Activated naive CD4-positive, alpha-beta T cell treated with anti-CD3 and anti-CD28 coated beads, Interleukin-2, amount 50 U/mL, for 24 hours (primary cell): ENCODE data around the gene RAB5B.
"Not testable (repeated sequence)": the region's sequence is repeated elsewhere in the genome, so short reads cannot be mapped to it uniquely, and the experiment has no call there.

Experiments
- H3K27ac Mint-ChIP-seq: one replicate; pipeline ENCODE4 v1.8.0; 2021; ENCODE audit warnings: mild to moderate bottlenecking, mixed read lengths
- H3K27me3 Mint-ChIP-seq: one replicate; pipeline ENCODE4 v1.8.0; 2021; ENCODE audit warnings: mixed read lengths
- H3K36me3 Mint-ChIP-seq: one replicate; pipeline ENCODE4 v1.8.0; 2021; ENCODE audit warnings: mixed read lengths
- H3K4me1 Mint-ChIP-seq: one replicate; pipeline ENCODE4 v1.8.0; 2021; ENCODE audit warnings: mixed read lengths
- H3K4me3 Mint-ChIP-seq: one replicate; pipeline ENCODE4 v1.8.0; 2021; ENCODE audit warnings: mild to moderate bottlenecking, mixed read lengths
- H3K9me3 Mint-ChIP-seq: one replicate; pipeline ENCODE4 v1.8.0; 2021; ENCODE audit warnings: mixed read lengths

Gene RAB5B

DNA sequence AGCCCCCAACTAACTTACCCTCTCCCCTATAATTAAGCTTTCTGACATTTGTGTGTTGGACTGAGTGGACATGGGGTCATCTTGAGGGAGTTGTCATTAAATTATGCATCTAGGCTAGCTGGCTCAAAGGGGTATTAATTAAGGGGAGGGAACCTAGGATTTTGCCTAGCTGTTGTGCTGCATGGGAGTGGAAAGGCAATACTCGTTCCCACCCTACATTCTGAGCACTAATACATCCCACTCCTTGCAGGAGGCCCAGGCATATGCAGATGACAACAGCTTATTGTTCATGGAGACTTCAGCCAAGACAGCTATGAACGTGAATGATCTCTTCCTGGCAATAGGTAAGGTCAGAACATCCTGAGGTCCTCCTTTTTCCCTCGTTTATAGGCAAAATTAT, 17.2 kb downstream of the RAB5B start:
- Mint-ChIP-seq H3K4me3 (no peak overlapping the region), H3K9me3 (no peaks in the 10 kb centered on the region), H3K27me3 (no peaks in the 10 kb centered on the region), H3K4me1 (peaks cover 2% of the 10 kb centered on the region), H3K27ac (no peak overlapping the region), H3K36me3 (peaks cover 7% of the 10 kb centered on the region)

DNA sequence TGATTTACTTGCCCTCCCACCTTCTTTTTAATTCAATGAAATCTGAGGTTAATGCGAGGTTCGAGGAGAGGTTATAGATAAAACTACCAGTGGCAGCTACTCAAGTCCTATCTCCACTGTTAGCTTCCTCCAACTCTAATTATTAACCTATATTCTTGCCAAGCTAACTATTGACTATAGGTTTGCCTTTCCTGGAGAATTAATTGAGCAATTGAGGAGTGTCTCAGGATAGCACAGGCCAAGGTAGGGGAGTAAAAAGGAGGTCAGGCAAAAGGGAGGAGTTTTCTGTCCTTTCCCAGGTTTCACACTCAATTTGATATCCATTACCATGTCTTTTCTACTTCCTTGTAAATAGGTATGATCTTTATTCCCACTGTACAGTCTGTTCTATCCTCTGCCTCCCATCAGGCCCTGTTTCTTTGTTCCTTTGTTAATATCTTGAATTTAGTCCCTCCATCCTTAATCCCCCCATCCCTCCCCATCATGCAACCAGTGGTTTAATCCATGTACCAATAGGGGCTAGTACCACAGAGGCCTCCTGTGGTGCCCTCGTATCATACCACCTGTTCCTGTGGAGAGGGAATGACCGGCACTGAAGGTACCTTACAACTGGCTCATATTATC, 19.5 kb downstream of the RAB5B start:
- H3K9me3 Mint-ChIP-seq = no peaks in the 10 kb centered on the region
- H3K27me3 Mint-ChIP-seq = peaks cover 6% of the 10 kb centered on the region
- H3K36me3 Mint-ChIP-seq = peaks cover 7% of the 10 kb centered on the region
- no peak overlapping the region for H3K4me3 Mint-ChIP-seq
- peak overlapping the region; percentile 3 for H3K27ac Mint-ChIP-seq
- H3K4me1 Mint-ChIP-seq = peaks cover 14% of the 10 kb centered on the region

DNA sequence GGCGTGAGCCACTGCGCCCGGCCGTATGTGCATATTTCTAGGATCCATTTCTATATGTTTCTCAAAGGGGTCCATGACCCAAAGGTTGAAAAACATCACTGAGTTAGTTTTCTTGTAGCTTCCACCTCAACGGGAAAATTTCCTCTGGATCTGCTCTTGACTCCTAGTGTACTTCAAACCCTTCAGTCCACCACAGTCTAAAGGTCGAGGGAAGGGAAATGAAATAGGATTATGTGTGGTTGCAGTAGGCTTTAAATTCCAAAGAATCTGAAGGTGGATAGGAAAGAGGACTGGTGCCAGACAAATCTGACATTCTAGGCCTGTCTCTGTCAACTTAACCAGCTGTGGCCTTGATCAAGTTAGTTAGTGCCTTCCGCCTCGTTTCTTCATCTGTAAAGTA, 21.5 kb downstream of the RAB5B start:
- Mint-ChIP-seq H3K36me3 (peaks cover 5% of the 10 kb centered on the region), H3K27me3 (peaks cover 6% of the 10 kb centered on the region), H3K9me3 (no peaks in the 10 kb centered on the region), H3K4me1 (peaks cover 14% of the 10 kb centered on the region), H3K4me3 (no peak overlapping the region), H3K27ac (no peak overlapping the region)

DNA sequence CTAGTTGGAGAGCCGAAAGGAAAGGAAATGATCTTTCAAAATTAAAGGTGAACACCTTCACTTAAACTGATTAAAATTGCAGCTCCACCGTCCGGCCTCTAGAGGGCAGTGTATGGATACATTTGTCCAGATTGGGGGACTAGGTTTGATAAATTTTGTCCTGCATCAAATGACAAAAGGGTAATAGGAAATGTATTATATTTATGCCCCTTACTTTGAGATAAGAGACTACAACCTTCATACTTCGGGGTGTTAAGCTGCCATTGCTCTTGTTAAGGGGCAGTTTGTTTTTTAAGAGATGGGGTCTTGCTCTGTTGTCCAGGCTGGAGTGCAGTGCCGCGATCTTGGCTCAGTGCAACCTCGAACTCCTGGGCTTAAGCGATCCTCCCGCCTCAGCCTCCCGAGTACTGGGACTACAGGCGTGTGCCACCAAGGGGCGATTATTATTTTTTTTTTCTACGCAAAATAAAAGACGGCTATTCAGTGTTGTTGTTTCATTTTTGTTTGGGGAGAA, 22.4 kb downstream of the RAB5B start:
- H3K27ac Mint-ChIP-seq = no peak overlapping the region
- H3K27me3 Mint-ChIP-seq = peaks cover 6% of the 10 kb centered on the region
- H3K4me1 Mint-ChIP-seq = peaks cover 14% of the 10 kb centered on the region
- no peaks in the 10 kb centered on the region for H3K9me3 Mint-ChIP-seq
- peaks cover 2% of the 10 kb centered on the region for H3K36me3 Mint-ChIP-seq
- H3K4me3 Mint-ChIP-seq = peak overlapping the region; percentile 39

DNA sequence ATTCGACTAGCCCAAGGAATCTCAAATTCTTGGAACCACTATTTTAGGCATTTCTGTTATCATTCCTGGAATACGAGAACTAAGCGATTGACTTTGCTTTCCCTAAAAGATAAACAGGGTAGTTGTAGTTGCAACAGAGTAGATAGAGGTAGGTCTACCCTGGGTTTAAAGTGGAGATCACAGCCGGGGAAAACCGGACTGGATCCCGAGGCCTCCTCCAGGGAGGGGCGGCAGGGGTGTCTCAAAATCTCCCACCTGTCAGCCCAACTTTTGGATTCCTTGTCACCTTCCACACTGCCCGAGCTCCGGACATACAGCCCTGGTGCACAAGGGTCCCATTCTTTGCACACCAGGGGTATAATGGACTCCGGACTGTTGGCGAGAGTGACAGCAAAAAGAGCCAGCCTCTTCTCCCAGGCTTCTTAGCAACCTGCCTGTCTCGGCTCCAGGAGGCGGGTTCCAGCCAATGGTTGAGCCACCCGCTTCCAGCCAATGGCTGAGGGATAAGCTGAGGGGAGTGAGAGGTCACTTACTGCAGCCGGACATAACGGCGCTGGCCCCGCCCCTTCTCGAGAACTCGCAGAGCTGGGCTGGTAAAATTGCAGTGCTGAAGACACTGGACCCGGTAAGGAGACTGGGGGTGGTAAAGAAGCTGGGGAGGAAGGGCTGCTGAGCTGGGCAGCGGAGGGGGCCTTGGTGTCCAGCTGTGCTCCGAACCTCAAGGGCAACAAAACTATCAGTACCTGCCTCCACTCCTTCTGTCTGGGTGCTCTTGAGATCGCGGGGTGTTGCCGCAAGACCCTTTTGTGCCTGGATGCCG, 23.0 kb downstream of the RAB5B start, which contains the start of gene SUOX:
Gene SUOX, plus strand, starts transcription at position 562 of the 820 bp plus-strand sequence. CDS start 4,946 bp downstream, outside the sequence.
- peaks cover 6% of the 10 kb centered on the region for H3K27me3 Mint-ChIP-seq
- H3K9me3 Mint-ChIP-seq = no peaks in the 10 kb centered on the region
- H3K4me1 Mint-ChIP-seq = peaks cover 14% of the 10 kb centered on the region
- H3K27ac Mint-ChIP-seq = no peak within 1 kb of the TSS
- peak within 1 kb of the TSS; percentile 62 for H3K4me3 Mint-ChIP-seq
- peaks cover under 1% of the 10 kb centered on the region for H3K36me3 Mint-ChIP-seq

DNA sequence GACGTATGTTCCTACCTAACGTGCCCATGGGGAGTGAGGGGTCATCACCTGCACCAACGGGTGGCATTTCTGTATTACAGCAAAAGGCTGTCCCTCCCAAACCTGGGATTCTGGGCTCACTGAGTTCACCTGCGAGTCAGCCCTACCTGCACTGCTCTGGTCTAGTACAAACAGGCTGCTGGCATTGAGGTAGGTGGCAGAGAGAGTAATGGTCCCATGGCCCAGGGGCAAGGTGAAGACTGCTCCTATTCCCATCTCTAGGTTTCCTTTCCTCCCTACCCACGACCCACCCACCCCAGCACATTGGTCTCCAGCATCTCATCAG, 23.6 kb downstream of the RAB5B start:
- Mint-ChIP-seq H3K4me1 (peaks cover 14% of the 10 kb centered on the region), H3K9me3 (no peaks in the 10 kb centered on the region), H3K27ac (no peak overlapping the region), H3K27me3 (peaks cover 6% of the 10 kb centered on the region), H3K4me3 (peak overlapping the region; percentile 62), H3K36me3 (no peaks in the 10 kb centered on the region)

DNA sequence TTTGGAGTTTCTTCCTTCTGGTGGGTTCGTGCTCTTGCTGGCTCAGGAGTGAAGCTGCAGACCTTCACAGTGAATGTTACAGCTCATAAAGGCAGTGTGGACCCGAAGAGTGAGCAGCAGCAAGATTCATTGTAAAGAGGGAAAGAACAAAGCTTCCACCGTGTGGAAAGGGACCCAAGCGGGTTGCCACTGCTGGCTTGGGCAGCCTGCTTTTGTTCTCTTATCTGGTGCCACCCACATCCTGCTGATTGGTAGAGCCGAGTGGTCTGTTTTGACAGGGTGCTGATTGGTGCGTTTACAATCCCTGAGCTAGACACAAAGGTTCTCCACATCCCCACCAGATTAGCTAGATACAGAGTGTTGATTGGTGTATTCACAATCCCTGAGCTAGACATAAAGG, 25.6 kb downstream of the RAB5B start:
- H3K36me3 Mint-ChIP-seq, H3K4me3 Mint-ChIP-seq, H3K9me3 Mint-ChIP-seq, H3K27me3 Mint-ChIP-seq, H3K27ac Mint-ChIP-seq: not testable (repeated sequence)
- peaks cover 14% of the 10 kb centered on the region for H3K4me1 Mint-ChIP-seq

DNA sequence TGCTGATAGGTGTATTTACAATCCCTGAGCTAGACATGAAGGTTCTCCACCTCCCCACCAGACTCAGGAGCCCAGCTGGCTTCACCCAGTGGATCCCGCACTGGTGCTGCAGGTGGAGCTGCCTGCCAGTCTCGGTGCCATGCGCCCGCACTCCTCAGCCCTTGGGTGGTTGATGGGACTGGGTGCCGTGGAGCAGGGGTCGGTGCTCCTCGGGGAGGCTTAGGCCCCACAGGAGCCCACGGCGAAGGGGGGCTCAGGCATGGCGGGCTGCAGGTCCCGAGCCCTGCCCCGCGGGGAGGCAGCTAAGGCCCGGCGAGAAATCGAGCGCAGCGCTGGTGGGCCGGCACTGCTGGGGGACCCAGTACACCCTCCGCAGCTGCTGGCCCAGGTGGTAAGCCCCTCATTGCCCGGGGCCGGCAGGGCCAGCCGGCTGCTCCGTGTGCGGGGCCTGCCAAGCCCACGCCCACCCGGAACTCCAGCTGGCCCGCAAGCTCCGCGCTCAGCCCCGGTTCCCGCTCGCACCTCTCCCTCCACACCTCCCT, 26.2 kb downstream of the RAB5B start:
- peaks cover 14% of the 10 kb centered on the region for H3K4me1 Mint-ChIP-seq
- H3K36me3 Mint-ChIP-seq, H3K27me3 Mint-ChIP-seq, H3K27ac Mint-ChIP-seq, H3K9me3 Mint-ChIP-seq, H3K4me3 Mint-ChIP-seq: not testable (repeated sequence)

DNA sequence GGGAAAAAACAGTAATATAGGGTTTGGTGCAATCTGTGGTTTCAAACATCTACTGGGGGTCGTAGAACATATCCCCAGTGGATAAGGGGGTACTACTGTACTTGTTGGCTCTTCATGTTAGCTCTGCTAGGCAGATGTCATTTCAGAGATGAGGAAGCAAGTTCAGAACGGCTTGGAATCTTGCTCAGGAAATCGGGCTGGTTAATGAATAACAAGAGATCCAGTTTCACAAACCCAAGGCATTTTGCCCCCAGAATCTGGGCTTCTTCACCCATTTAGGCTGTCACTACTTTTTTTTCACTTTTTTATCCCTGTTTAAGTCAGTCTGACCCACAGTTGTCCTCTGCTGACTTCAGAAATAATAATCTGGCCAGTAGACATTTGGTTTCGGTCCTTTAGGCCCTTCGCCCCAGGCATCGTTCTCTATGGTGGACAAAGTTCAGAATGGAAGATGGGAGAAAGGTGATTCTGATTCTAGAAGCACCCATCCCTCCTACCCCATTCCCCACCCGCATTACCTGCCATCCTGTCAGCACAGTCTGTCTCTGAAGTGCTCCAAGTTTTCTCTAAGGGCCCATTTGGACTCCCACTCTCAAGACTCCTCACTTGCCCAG, 27.7 kb downstream of the RAB5B start:
- peaks cover 5% of the 10 kb centered on the region for H3K27me3 Mint-ChIP-seq
- H3K4me3 Mint-ChIP-seq = no peak overlapping the region
- no peak overlapping the region for H3K27ac Mint-ChIP-seq
- no peaks in the 10 kb centered on the region for H3K36me3 Mint-ChIP-seq
- peaks cover 12% of the 10 kb centered on the region for H3K4me1 Mint-ChIP-seq
- H3K9me3 Mint-ChIP-seq = no peaks in the 10 kb centered on the region

DNA sequence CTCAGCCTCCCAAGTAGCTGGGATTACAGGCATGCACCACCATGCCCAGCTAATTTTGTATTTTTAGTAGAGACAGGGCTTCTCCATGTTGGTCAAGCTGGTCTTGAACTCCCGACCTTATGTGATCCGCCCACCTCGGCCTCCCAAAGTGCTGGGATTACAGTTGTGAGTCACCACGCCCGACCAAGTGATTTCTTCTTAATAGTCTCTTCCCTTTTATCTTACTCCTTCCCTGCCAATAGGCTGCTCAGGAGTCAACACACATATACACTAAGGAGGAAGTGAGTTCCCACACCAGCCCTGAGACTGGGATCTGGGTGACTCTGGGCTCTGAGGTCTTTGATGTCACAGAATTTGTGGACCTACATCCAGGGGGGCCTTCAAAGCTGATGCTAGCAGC, 29.5 kb downstream of the RAB5B start:
- H3K36me3 Mint-ChIP-seq, H3K4me3 Mint-ChIP-seq, H3K27me3 Mint-ChIP-seq, H3K27ac Mint-ChIP-seq, H3K9me3 Mint-ChIP-seq: not testable (repeated sequence)
- peaks cover 15% of the 10 kb centered on the region for H3K4me1 Mint-ChIP-seq

DNA sequence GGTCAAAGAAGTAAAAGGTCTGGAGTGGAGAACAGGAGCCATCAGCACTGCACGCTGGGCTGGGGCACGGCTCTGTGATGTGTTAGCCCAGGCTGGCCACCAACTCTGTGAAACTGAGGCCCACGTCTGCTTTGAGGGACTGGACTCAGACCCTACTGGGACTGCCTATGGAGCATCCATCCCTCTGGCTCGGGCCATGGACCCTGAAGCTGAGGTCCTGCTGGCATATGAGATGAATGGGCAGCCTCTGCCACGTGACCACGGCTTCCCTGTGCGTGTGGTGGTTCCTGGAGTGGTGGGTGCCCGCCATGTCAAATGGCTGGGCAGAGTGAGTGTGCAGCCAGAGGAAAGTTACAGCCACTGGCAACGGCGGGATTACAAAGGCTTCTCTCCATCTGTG, 30.3 kb downstream of the RAB5B start:
- H3K27ac Mint-ChIP-seq = no peak overlapping the region

DNA sequence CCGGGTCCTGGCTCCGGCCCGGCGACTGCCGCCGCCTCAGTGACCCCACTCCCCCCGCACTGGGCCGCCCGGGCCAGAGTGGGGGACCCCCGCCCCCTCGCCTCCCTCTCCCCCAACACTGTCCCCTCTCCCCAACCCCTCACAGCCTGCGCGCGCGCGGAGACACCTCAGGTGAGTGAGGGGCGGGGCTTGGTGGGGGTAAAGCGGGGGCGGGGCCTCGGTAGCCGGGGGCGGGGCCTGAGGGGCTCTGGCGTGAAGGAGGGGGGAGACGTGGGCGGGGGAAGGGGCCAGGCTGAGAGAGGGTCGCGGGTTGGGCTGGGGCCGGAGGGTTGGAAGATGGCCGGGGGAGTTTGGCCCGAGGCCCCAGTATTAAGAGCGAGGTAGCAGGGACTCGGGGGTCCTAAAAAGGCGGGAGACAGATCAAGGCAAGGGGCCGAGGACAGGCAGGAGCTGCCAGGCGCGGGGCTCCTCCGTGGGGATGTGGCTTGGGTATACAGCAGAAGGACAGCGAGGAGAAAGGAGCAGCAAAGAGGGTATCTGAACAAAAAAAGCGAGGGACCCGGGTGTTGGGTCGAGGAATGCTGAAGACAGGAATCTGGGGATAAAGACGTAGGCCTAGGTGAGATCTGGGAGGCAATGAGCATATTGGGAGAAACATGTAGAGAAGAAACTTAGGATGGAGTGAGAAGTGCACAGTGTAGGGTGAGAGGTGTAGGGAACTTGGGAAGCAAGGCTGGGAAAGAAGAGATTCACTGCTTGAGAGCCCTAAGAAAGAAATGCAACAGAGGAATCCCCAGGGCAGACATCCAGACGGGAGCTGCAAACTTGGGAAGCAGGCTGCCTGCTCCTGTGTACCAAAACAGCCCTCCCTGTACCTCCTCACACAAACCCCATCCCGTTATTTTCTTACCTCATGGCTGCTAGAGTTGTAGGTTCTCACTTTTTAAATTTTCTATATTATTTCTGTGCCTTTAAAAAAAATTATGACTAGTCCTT, 34.0 kb downstream of the RAB5B start:
- no peaks in the 10 kb centered on the region for H3K27me3 Mint-ChIP-seq
- H3K4me3 Mint-ChIP-seq = peak overlapping the region; percentile 81
- no peaks in the 10 kb centered on the region for H3K36me3 Mint-ChIP-seq
- no peaks in the 10 kb centered on the region for H3K9me3 Mint-ChIP-seq
- peak overlapping the region; percentile 62 for H3K27ac Mint-ChIP-seq
- peaks cover 20% of the 10 kb centered on the region for H3K4me1 Mint-ChIP-seq

More for the DNA sequence above, 30.3 kb downstream of the RAB5B start:
- peaks cover 19% of the 10 kb centered on the region for H3K4me1 Mint-ChIP-seq
- H3K27me3 Mint-ChIP-seq = no peaks in the 10 kb centered on the region
- no peaks in the 10 kb centered on the region for H3K9me3 Mint-ChIP-seq
- no peak overlapping the region for H3K4me3 Mint-ChIP-seq
- no peaks in the 10 kb centered on the region for H3K36me3 Mint-ChIP-seq

DNA sequence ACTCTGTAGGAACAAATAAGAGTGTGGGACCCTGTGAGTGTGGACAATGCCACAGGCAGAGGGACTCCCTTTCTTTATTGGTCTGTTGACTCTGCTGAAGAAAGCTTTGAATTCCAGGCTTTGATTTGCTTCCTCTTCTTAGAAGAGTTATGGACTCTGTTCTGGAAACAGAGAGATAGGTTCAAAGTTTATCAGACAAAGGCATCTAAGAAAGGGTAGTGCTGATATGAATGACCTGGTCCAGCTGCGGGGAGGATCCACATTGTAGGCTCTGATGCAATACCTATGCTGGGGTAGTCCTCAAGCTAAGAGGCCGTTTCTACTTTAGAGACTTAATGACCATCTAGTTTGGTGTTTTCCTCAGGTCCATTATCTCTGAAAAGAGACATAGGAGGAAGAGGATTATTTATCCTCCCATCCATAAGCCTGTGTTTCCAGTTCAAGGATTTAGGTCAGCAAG, 36.3 kb downstream of the RAB5B start:
- no peaks in the 10 kb centered on the region for H3K36me3 Mint-ChIP-seq
- H3K4me1 Mint-ChIP-seq = peaks cover 20% of the 10 kb centered on the region
- no peak overlapping the region for H3K27ac Mint-ChIP-seq
- H3K4me3 Mint-ChIP-seq = peak overlapping the region; percentile 28
- H3K9me3 Mint-ChIP-seq = no peaks in the 10 kb centered on the region
- H3K27me3 Mint-ChIP-seq = no peaks in the 10 kb centered on the region

DNA sequence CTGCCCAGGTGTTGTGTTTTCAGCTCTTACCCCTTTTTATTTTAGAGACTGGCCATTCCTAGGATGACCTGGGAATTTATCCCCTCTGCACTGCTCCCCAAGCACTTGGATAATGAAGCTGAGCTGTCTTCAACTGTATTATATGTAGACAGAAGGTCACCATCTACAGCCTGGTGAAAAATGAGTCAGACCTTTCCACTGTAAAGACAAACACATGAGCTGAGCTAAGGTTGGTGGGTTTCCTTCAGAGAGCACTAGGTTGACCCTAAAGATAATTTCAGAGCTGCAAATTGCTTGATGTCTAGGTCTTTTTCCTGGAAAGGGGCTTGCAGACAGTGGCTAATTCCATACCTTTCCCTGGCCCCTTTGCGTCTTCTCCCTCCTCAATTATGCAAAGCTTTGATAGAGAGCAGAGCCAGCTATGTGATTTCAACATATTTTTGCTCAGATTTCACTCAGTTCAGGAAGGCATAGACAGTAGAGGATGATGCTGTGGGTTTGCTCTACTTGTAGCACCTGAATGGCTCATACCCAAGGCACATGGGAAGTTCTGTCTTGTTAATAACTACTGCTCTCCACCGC, 37.7 kb downstream of the RAB5B start:
- H3K27me3 Mint-ChIP-seq = no peaks in the 10 kb centered on the region
- H3K4me1 Mint-ChIP-seq = peaks cover 15% of the 10 kb centered on the region
- no peak overlapping the region for H3K4me3 Mint-ChIP-seq

More for the DNA sequence above, 37.7 kb downstream of the RAB5B start:
- no peaks in the 10 kb centered on the region for H3K36me3 Mint-ChIP-seq
- no peaks in the 10 kb centered on the region for H3K9me3 Mint-ChIP-seq
- no peak overlapping the region for H3K27ac Mint-ChIP-seq
